Stimulated activated CD4-positive, alpha-beta T cell treated with anti-CD3 and anti-CD28 coated beads, TNF-alpha, amount 100 ng/mL, for 1 hour (primary cell): ENCODE data around the gene PRKAG2.

Source experiments
- DNase-seq, 3 donors: peaks; one replicate each; pipeline ENCODE4 v3.0.0-alpha.2; 2020; ENCODE audit warnings: low read depth in 3 of 3, low spot score in 1 of 3

The PRKAG2 gene

DNA sequence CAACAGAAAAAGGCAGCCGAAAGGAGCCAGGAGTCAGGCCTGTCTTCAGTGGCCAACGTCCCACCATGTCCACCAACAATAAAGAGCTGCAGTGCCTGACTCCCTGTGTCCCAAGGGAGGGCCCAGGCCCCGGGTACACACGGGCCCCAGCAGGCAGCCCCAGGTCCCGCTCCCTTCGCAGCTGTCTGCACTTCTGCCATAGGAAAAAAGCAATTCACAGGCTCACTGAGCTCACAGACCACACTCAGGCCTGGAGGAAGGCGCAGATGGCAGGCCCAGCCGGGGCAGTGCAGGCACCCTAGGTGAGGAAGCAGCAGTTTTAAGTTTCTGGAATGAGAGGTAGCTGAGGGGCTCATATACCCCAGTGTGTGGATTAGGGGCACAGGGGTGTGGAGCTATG lies 100.5 kb downstream of the PRKAG2 start:
- DNase-seq = no peak

DNA sequence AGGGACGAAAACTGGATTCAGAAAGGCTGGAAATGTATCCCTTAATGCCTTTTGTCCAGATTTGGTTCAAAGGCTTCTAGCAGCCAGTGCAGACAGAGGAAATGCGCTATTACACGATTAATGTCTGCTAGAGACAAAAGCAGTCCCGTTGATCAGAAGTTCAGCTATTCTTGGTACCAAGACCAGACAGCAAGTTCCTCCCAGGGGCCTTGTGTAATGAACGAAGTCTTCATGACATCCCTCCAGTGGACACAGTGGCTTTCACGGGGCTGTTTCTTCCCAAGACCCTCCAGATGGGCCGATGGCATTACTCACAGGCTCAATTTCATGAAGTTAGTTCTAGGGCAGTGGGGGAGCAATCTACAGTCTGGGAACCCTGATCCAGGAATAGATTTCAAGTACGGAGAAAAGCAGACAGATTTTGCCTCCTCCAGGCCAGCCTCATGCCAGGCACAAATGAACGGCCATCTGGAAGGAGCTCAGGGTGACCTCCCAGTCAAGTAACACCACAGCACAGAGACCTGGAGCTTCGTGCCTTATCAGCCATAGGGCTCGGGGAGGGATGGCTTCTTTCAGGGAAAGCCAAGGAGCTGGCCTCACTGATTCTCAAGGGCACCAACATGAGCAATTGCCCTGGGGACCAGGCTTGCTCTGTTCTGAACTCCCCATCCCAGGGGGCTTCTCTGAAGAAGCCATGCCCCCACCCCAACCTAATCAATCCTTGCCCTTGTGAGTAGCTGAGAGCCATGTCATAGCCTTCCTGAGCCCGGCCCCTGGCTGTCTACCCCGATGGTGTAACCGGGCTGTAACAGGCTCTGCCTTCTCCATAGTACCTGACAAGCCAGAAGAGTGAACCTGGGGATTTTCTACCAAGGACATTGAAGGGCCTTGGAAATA lies 101.1 kb downstream of the PRKAG2 start:
- DNase-seq = no peak

DNA sequence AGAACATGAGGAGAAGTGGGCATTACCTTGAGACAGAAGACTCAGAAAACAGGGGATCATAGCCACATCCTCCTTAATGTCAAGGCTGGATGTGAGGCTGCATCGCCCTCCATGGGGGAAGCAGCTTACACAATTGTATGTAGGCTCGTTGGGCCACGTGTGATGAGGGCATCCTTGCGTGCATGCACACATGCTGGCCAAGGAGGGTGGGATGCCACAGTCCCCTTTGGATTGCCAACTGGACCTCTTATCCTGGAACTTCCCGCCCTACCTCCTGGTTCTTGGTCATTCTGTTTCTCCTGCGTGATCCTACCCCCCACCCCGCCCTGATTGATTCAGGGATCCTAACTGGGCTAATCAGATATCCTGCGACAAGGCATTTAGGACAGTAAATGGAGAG lies 102.0 kb downstream of the PRKAG2 start:
- DNase-seq = no peak

DNA sequence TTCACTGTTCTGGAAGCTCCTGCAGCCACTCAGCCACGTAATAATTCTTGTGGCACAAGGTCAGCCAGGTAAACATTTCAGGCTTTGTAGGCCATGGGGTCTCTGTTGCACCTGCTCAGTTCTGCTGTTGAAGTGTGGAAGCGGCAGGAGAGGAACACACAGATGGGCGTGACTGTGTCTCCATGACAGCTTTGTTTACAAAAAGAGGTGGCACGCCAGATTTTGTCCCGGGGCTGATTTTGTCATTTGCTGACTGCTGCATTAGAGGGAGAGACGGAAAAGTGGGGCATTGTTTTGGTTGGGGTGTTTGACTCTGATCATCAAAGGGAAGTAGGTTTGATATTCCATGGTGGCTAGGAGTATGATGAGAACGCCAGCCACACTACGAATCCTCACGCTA lies 103.1 kb downstream of the PRKAG2 start:
- no peak for DNase-seq

DNA sequence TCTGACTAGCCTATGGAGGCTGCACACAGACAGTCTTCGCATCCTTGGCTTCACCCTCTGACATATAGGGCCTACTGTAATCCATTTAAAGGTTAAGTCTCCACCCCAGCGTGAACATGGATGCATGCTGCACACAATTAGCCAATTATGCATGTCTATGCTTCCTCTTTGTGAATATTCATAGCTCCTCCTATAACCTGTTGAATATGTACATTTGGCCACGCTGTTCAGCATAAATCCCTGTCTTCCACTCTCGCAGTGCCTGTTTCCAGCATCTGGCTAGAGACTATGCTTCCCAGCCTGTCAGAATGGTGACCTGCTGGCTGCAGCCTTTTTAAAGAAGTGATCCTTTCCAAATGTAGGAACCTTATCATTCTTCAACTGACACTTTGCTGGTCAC lies 106.7 kb downstream of the PRKAG2 start:
- DNase-seq = no peak

DNA sequence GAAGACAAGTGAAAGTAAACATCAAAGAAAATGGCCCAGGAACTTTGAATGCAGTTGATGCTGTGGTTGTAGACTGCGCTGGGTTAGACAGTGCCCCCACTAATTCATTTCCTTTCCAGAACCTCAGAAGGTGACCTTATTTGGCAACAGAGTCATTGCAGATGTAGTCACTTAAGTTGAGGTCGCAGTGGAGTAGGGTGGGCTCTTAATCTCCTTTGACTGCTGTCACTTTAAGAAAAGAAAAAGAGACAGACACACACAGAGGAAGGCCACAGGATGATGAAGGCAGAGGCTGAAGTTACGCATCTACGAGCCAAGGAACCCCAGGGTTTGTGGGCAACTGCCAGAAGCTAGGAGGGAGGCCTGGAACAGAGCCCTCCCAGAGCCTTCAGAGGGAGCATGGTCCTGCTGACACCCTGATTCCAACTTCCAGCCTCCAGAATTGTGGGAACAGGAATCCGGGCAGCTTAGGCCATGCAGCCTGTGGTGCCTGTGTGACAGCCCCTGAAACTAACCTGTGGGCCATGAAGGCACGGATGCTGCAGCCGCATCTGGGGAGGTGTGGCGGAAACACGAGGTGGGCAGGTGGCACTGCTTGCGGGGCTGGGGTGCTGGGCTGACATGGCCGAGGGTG lies 107.6 kb downstream of the PRKAG2 start:
- DNase-seq = no peak

DNA sequence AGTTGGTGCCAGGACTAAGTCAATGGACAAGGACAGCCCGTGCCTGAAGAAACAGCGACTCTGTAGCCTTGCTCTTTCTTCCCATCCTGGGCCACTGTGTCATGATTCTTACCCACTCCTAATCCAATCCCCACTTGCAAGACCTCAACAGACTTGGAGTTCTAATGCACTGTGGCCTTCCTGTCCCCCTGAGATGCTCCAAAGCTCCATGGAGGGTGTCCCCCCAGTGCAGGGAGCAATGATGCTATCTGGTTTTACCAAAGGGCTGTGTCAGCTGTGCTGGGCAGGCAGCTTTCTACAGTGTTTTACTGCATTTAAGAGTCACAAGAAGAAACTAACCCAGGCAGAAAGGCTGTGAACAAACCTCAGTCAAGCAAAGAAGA lies 108.1 kb downstream of the PRKAG2 start:
- DNase-seq = no peak

DNA sequence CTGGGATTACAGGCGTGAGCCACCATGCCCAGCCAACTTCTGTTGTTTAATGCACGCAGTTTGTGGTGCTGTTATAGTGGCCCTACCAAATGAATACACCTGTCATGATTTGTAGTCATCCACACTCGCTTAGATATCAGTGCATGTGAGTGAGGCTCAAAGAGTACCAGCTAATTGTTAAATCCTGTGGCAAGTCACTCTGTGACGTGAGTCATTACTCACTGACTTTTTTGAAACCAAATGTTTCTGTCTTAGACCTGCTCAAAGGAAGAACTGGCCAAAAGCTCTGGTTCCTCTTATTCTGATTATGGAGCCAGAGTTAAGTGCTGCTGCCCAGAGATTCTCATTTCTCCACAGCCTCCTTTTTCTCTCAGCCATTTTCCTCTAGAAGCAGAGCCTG lies 109.4 kb downstream of the PRKAG2 start:
- no peak for DNase-seq

DNA sequence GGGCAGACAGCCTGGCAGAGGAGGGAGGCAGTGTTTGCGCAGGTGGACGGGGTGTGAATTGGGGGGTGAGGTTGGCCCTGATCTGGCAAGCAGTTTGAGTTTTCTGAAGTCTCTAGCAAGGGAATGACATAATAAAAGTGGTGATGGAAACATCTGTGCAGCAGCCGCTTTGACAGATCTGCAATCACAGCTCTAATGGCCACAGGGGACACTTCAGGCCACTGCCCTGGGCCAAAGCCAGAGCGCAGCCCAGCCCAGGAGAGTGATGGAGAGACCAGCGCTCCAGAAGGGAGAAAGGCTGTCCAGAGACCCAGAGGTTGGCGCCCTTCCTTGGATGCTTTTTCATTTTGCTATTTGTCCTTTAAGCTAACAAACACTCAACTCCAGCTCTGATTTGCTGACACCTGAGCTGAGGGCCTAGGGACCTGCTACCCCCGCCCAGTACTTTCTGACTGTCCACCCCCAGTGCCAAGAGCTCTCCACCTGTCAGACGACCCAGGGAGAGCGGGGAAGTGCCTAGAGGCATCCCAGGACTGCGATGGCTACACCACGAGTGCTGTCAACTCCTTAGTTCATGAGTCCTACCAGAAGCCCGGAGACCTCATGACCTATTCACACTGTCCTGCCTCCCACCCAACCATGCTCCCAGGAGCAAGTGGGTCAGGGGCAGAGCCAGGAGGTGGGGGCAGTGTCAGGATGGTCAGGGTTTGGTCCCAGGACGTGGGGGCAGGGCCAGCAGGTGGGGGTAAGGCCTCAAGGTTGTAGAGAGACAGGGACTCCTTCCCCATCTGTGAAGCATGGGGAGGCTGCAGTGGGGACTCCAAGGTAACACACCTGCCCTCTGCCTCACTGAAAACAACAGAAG lies 112.6 kb downstream of the PRKAG2 start:
- no peak for DNase-seq

DNA sequence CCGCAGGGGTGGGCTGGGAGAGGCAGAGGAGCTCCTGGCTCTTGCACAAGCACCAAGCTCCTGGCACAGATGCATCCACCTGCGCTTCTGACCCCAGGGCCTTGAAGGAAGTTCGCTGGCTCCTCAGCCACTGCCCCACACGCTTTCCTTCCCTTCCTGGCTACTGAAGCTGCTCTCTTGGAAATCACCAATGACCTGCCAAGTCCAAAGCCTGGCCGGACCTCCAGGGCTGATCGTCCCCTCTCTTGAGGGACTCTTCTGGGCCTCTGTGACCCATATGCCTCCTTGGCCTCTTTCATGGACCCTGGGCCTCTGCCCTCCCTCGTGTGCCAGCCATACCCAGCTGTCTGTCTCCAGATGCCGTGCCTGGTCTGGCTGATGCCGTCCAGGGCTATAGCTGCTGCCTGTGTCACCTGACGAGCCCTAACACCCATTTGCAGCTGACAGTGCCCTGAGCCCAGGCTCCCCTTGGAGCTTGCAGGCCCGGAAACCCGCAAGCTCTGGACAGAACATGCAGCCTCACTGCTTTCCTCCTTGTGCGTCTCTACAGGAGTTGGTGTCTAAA lies 113.4 kb downstream of the PRKAG2 start:
- DNase-seq = no peak

DNA sequence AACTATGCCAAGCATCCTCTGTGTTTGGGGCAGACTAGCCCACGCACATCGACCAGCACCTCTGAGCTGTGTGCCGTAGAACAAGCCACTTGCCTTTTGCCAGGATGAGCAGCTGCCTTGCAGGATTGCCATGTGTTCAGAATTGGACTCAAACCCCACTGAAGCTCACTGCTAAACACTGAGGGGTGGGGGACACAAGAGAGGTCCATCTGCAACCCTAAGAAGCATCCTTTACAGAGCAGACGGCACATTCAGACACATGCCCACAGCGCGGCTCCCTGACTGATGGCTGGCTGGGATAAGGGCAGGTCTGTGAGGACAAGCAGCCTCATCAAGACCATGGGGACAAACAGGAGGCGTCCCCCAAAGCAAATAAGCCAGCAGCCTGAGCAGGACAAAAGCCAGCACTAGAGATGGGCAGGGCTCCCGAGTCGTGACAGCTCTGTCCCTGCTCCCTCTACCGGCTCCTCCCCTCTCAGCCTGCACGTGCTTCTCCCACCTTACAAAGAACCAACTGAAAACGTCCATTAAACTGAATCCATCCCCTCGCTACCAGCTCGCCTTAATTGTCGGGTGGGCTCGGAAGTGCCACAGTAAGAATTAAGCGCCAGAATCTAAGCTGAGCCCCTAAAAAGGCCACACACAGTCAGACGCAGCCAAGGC lies 114.2 kb downstream of the PRKAG2 start:
- no peak for DNase-seq

DNA sequence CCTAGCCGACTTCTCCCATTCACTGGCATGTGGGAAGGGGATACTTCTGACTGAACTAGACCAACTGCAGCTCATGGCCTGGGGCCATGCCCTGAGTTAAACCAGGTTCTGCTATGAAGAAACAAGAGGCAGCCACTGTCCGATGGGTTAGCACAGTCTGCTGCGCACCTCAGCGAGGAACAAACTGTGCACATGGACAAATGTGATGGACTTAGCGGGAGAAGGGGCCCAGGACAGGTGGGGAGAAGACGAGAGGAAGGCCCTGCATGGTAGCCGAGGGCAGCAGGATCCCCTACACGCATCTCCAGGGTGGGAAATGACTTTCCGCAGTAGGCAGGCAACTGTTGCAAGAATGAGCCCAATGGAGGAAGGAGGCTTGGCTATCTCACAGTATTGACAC lies 115.0 kb downstream of the PRKAG2 start:
- no peak for DNase-seq

DNA sequence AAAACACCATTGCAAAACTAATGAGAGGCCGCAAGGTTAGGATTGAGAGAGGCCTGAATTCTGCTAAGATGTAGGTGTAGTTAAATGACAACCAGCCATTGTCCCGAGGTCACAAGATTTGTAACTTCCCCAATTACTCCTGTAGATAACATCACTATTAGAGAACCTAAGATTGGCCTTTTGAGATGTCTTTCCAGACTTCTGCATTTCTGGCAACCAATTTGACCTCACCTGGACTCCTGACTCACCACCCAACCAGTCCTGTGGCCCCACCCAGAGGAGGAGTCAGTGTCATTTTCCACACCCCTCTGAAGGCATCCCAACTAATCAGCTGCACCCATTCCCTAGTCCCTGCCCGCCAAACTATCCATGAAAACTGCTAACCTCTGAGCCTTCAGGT lies 115.7 kb downstream of the PRKAG2 start:
- no peak for DNase-seq

DNA sequence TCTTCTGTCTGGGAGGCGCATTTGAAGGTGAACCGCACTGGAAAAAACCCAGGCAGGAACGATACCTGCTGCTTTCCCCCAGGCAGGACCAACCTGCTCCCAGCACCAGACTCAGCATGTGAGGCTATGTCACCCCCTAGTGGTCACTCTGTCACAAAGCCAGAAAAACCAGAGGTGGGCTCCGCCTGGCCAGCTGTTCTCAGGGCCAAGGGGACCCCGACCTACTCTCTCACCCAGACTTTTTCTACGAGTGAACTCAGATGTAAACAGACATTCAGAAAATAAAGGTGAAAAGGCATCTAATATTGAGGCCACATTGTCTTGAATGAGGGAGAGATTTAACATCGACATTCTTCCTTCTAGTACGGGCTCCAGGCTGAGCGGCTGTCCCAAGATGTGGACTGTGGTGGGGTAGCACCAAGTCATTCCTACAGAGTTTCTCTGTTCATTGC lies 117.3 kb downstream of the PRKAG2 start:
- peak in 2 of 3 donors; percentile 22 to 33 for DNase-seq

DNA sequence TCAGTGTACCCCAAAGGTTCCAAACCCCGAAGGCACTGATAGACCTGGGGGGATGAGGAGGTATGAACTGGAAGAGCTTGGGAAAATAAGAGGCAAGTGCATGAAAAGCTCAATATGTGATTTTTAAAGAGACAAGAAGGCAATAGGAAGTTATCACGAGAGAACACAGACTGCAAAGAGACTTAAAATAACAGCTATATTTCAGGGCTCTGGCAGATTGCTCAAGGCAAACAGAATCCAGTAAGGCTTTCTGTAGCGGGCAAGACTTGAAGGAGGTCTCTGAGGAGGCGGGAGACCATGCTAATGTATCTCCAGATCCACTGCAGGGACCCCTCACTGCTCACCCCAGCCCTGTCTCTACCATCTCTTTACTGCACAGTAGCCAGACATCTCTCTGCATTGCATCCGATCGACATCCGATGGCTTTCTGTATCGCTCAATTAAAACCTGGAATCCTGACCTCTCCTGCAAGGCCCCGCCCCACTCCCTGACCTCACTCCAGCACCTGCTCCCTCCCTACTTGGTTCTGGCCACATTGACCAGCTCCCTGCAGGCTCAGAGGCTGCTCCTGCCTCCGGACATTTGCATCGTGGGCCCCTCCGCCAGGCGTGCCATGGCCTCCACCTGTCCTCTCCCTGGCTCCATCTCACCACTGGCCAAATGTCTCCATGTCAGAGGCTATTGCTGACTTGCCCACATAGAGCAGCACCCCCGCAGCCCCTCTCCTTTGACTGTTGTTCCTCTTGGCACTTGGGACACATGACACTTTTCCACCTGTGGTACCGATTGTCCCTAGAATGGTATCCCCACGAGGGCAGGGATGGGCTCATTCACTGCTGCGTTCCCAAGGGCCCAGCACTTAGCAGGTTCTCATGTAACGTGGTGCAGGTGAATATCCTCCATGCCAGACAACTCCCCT lies 118.0 kb downstream of the PRKAG2 start:
- DNase-seq = no peak

DNA sequence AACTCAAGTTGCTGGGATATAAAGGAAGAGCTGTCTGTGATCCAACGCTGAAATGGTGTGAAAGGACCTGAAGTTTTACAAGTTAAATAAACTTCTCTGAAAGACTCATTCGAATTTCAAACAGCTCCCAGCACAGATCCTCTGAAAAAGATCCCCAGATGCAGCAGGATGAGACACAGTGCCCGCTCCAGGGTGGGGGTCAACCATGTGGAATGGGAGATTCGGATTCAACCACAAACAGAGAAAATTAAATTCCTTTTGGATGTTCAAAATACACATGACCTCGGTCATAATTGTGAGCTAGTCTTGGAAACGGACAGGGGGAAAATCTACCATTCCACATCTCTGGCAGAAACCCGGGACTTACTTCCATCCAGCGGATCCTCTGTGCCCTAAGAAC lies 119.6 kb downstream of the PRKAG2 start:
- no peak for DNase-seq

DNA sequence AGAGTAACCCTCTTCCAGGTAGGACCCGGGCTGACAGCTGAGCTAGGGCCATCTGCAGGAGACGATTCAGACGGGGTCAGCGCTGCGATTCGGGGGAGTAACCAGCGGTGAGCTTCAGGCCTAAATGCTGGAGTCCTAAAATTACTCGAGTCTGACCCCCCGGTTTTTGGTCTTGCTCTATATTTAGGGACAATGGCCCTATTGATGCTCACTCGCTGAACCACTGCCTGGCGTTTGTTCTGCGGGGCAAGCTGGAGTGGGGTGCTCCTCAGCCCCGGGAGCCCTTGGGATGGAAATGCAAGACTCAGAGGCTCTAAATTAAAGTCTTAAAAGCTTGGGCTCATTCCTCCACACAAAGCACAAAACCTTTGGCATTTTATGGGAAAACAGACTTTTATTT lies 120.0 kb downstream of the PRKAG2 start:
- DNase-seq = no peak

DNA sequence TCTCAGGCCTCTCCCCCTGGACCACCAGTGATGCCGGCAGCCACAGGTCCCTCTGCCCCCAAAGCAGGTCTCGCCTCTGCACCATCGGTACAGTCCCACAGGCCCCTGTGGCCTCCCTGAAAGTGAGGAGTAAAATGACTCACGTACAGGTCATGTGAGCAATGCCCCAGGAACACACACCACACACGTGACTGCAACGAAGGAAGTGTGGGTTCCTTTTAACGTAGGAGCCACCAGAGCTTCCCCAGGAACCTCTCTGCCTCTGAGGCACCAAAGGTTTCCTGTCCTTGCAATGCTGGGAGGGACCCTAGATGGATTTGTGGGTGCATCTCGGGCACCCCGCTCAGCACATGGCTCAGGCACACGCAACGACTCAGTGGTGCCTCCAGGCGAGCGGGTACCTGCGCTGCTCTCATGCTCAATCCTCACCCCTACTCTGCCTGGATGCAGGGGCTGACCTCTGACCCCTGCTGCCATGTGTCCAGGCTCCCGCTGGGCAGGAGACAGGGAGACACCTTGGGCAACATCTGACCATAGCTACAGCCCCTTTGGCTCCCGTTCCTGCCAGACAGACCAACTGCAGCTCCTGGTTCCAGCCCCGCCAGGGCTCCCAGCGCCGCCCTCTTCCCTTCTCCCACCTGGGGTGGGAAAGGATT lies 120.7 kb downstream of the PRKAG2 start:
- peak in 2 of 3 donors; percentile 19 to 28 for DNase-seq

DNA sequence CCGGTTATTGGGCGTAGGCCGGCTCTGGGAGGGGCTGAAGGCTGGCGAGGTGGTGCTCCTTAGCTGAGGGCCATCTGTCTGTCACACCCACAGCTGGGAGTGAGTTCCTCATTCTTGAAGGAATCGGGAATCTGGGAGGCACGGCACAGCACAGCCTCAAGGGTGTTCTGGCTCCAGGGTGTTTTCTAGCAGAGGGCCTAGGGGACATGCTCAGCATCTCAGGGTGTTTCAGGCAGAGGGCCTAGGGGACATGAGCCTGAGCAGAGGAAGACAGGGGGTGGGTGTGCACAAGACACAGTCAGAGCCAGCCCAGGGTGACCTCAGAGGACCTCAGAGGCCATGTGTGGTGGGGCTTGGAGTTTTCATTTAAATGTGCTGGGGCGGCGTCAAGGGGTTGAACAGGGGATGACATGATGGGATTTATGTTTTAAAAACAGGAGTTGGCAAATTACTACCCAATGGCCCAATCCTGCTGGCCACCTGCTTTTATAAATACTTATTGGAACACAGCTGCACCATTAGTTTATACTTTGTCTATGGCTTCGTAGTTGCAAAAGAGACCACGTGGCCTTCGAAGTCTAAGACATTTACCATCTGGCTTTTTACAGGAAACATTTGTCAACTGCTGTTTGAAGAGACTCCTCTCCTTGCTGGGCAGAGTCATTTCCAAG lies 121.6 kb downstream of the PRKAG2 start:
- no peak for DNase-seq
